K562 (cell line): ENCODE results near the gene PUM1. TPM values are rescaled to one million over a fixed set of nuclear protein-coding genes. Genes with fewer than 3 reads are reported as not detected.

Experiments
- ATAC-seq: fragments of 200-7000 bp; cut with Tn5 transposase; 3 replicates; pipeline ENCODE4 v1.9.1; 2020; ENCODE audit warnings: moderate library complexity
- BruUV-seq: library from RNA; stranded (reverse); fragments of 400-500 nt; replicated peaks from 2 replicates; lab custom pipeline; 2021; lab: Mats Ljungman, UMichigan
- CTCF ChIA-PET: fragments of 300-600 bp; formaldehyde crosslinking; extraction: SDS; loops from one replicate; lab custom pipeline; 2021; ENCODE audit warnings: low intra/inter-chr PET ratio; lab: Yijun Ruan, JAX
- POLR2A ChIA-PET: fragments of 300-600, 350-650 bp; sonication (Branson Sonifier 250); formaldehyde crosslinking; extraction: SDS; loops from one replicate; lab custom pipeline; 2021; ENCODE audit warnings: antibody characterized with exemption, inconsistent platforms; lab: Yijun Ruan, JAX
- DNase-seq, 4 experiments: peaks; one replicate each; pipeline versions ENCODE4 v3.0.0 to v3.0.0-alpha.2; 2011 to 2018; ENCODE audit warnings: low spot score in 3 of 4, mixed read lengths in 3 of 4; ENCODE audit errors: extremely low read depth in 1 of 4
- FAIRE-seq: peaks from 2 replicates; lab custom pipeline; 2011; peaks lifted over from hg19 to GRCh38; lab: Jason Lieb, UNC
- H2AFZ ChIP-seq: 2 replicates; pipeline ENCODE4 v1.6.0; 2011; ENCODE audit warnings: low read depth, low read length, control low read depth, inconsistent platforms
- H3K27ac ChIP-seq: fragments of 200-600 bp; 3 replicates; pipeline ENCODE4 v1.8.0; 2011; ENCODE audit warnings: low read depth, mild to moderate bottlenecking, control low read depth, inconsistent platforms, low read length, moderate library complexity, mixed read lengths; ENCODE audit errors: extremely low read depth
- H3K27me3 ChIP-seq, 2 experiments: fragments of 300-600 bp in 1 of 2; 2 replicates in 1 of 2; 3 replicates in 1 of 2; pipeline versions ENCODE4 v1.6.0 to v1.8.0; 2011; ENCODE audit warnings: inconsistent platforms in 2 of 2, low read length in 2 of 2, mild to moderate bottlenecking in 1 of 2, mixed read lengths in 1 of 2, moderate library complexity in 1 of 2; ENCODE audit not compliant: control insufficient read depth in 2 of 2, insufficient read depth in 2 of 2
- H3K36me3 ChIP-seq: fragments of 300-600 bp; 3 replicates; pipeline ENCODE4 v1.8.0; 2011; ENCODE audit warnings: mild to moderate bottlenecking, low read length, inconsistent platforms; ENCODE audit not compliant: control insufficient read depth, insufficient read depth
- H3K4me1 ChIP-seq, 2 experiments: fragments of 200-600 bp in 1 of 2; replicated peaks in 1 of 2; 2 replicates in 1 of 2; 3 replicates in 1 of 2; pipeline versions ENCODE4 v1.5.1 to v1.8.0; 2011; ENCODE audit warnings: inconsistent platforms in 2 of 2, low read length in 2 of 2, mild to moderate bottlenecking in 1 of 2, mixed read lengths in 1 of 2, moderate library complexity in 1 of 2; ENCODE audit not compliant: control insufficient read depth in 2 of 2, insufficient read depth in 2 of 2
- H3K4me2 ChIP-seq: 2 replicates; pipeline ENCODE4 v1.6.1; 2011; ENCODE audit warnings: low read length, control low read depth, inconsistent platforms, mixed read lengths; ENCODE audit not compliant: insufficient read depth
- H3K4me3 ChIP-seq: fragments of 200-600 bp; sonication (generic), shearing (Covaris generic); 2 replicates; pipeline ENCODE4 v1.5.1; 2016; ENCODE audit warnings: control low read depth, inconsistent platforms
- H3K79me2 ChIP-seq: fragments of 200-600 bp; 3 replicates; pipeline ENCODE4 v1.8.0; 2011; ENCODE audit warnings: low read length, inconsistent platforms; ENCODE audit not compliant: control insufficient read depth, insufficient read depth
- H3K9ac ChIP-seq, 2 experiments: 2 replicates each; pipeline versions ENCODE4 v1.6.0 to v1.6.1; 2011; ENCODE audit warnings: low read depth in 2 of 2, low read length in 2 of 2, control low read depth in 1 of 2, inconsistent platforms in 1 of 2, mild to moderate bottlenecking in 1 of 2, mixed read lengths in 1 of 2; ENCODE audit not compliant: insufficient read depth in 1 of 2
- H3K9me1 ChIP-seq: one replicate; pipeline ENCODE4 v1.6.0; 2011; ENCODE audit warnings: inconsistent platforms, mild to moderate bottlenecking, low read length, moderate library complexity; ENCODE audit not compliant: control insufficient read depth, insufficient read depth
- H3K9me3 ChIP-seq: replicated peaks from 2 replicates; pipeline ENCODE4 v1.5.1; 2011; ENCODE audit warnings: low read depth, low read length, inconsistent platforms; ENCODE audit not compliant: control insufficient read depth, insufficient read depth
- H4K20me1 ChIP-seq: replicated peaks from 2 replicates; pipeline ENCODE4 v1.6.1; 2011; ENCODE audit warnings: low read length, inconsistent platforms, mixed read lengths; ENCODE audit not compliant: control insufficient read depth, insufficient read depth
- BCOR ChIP-seq: fragments of 450-650 bp; IDR thresholded peaks from 2 replicates; pipeline ENCODE4 v1.6.1; 2016
- FOXA1 ChIP-seq: fragments of 450-650 bp; IDR thresholded peaks from 2 replicates; pipeline ENCODE4 v1.6.1; 2016; ENCODE audit warnings: mild to moderate bottlenecking, borderline replicate concordance
- HNRNPLL ChIP-seq: fragments of 200-400 bp; formaldehyde crosslinking; IDR thresholded peaks from 2 replicates; pipeline ENCODE4 v1.6.1; 2017; ENCODE audit warnings: low read length, low read depth, mild to moderate bottlenecking; ENCODE audit not compliant: poor library complexity, severe bottlenecking
- JUND ChIP-seq, 2 experiments: IDR thresholded peaks; 2 replicates in 1 of 2; 3 replicates in 1 of 2; pipeline ENCODE4 v1.6.1; 2011; ENCODE audit warnings: borderline replicate concordance in 2 of 2, low read depth in 2 of 2, low read length in 2 of 2, improper control_type of control experiment in 1 of 2, missing biosample characterization in 1 of 2, missing genetic modification characterization in 1 of 2, missing genetic modification reagents in 1 of 2
- SETDB1 ChIP-seq: IDR thresholded peaks from one replicate; pipeline ENCODE4 v1.6.1; 2012; ENCODE audit warnings: low read length, control low read depth, inconsistent platforms
- TSHZ1 ChIP-seq: fragments of 250-450 bp; sonication (Bioruptor Pico); IDR thresholded peaks from 2 replicates; pipeline ENCODE4 v1.4.0; 2020; ENCODE audit warnings: mild to moderate bottlenecking, moderate library complexity
- ZBTB17 ChIP-seq: fragments of 450-650 bp; formaldehyde crosslinking; IDR thresholded peaks from 2 replicates; pipeline ENCODE4 v1.4.0; 2020; ENCODE audit warnings: mild to moderate bottlenecking
- ZNF347 ChIP-seq: fragments of 450-650 bp; formaldehyde crosslinking; IDR thresholded peaks from 2 replicates; pipeline ENCODE4 v1.4.0; 2020; ENCODE audit warnings: low read depth, mild to moderate bottlenecking, moderate library complexity
- WGBS: fragments of 100-300 bp; shearing (Covaris generic); methylation state at CpG from one replicate; pipeline ENCODE4 v1.1.6; 2016; ENCODE audit warnings: low coverage, mixed read lengths; ENCODE audit not compliant: insufficient coverage; ENCODE audit errors: missing lambda C conversion rate; 5-methylcytosine and 5-hydroxymethylcytosine counted together
- in situ Hi-C: fragments of 300-500 bp; cut with MboI; formaldehyde crosslinking; loops from 4 replicates; pipeline ENCODE4 v1.15.0; 2018; ENCODE audit warnings: inconsistent platforms, mixed read lengths
- intact Hi-C: fragments of 100-400 bp; cut with micrococcal nuclease; formaldehyde crosslinking; loops from 2 replicates; pipeline ENCODE4 v1.14.2; 2022
- polyA plus RNA-seq, 8 experiments: library from polyadenylated mRNA; depleted of rRNA in 4 of 8; stranded (reverse) in 5 of 8; unstranded in 3 of 8; fragments of >200 nt; fragmentation: Nextera tagmentation in 2 of 8; fragmentation: Illumina TruSeq in 1 of 8; extraction: Ambion mirVana in 2 of 8; extraction: Trizol in 1 of 8; gene quantifications; 2 replicates each; pipeline versions ENCODE4 v1.2.1 to v1.2.3, GENCODE V29; 2011 to 2014; ENCODE audit warnings: inconsistent platforms in 1 of 8, missing spikeins in 1 of 8
- total RNA-seq, 7 experiments: library from RNA; depleted of rRNA in 6 of 7; stranded (reverse); fragments of >200 nt in 6 of 7; fragmentation: Illumina TruSeq in 2 of 7; extraction: Trizol in 2 of 7; gene quantifications; 2 replicates each; pipeline versions ENCODE4 v1.2.1 to v1.2.3, GENCODE V29; 2011 to 2021; ENCODE audit warnings: low replicate concordance in 1 of 7
- TF ChIP-seq, protein P1 (sequence below): fragments of 250-450 bp; sonication (Bioruptor Pico); IDR thresholded peaks from 2 replicates; pipeline ENCODE4 v1.5.0; 2021; ENCODE audit warnings: mild to moderate bottlenecking, borderline replicate concordance

The PUM1 gene
- total and polyA plus RNA-seq, 9 of the 15 experiments (the other 6 are each of a cell fraction or from before 2014, with no cell fraction given): 37.7 to 104 (median 55.7) TPM

- no peak for FAIRE-seq
- no TSS peak for BruUV-seq
- peaks cover 83% of the 10 kb centered on the region for H3K36me3 ChIP-seq
- no peaks in the 10 kb centered on the region for H3K27me3 ChIP-seq
- no peak overlapping the region for H3K27ac ChIP-seq
- POLR2A ChIA-PET: interaction anchor here (0.8 kb wide), 1 partner anchor 12 kb away, joined by 3 read pairs; no protein-coding TSS in a partner anchor
- DNase-seq: no peak
- peaks cover 54% of the 10 kb centered on the region for H4K20me1 ChIP-seq
- no peak overlapping the region for H2AFZ ChIP-seq
- intact Hi-C loops (no loop called here), in situ Hi-C loops (no loop called here)
- no peaks in the 10 kb centered on the region; a peak in 2 of 5 replicates for H3K4me1 ChIP-seq
- CTCF ChIA-PET: no interaction called here
- H3K9ac ChIP-seq: no peak overlapping the region
- TF ChIP-seq FOXA1 (no peak), ZBTB17 (no peak), ZNF347 (CRISPR knock-in tag) (no peak), SETDB1 (no peak), HNRNPLL (no peak), TSHZ1 (CRISPR knock-in tag) (no peak), JUND (IDR thresholded peaks at IDR 0.05; ENCODE audit: borderline replicate concordance, low read depth, low read length) (no peak), JUND (tag; IDR thresholded peaks at IDR 0.05; ENCODE audit: borderline replicate concordance, low read depth, low read length) (no peak), BCOR (no peak)
- TF ChIP-seq, protein P1, sequence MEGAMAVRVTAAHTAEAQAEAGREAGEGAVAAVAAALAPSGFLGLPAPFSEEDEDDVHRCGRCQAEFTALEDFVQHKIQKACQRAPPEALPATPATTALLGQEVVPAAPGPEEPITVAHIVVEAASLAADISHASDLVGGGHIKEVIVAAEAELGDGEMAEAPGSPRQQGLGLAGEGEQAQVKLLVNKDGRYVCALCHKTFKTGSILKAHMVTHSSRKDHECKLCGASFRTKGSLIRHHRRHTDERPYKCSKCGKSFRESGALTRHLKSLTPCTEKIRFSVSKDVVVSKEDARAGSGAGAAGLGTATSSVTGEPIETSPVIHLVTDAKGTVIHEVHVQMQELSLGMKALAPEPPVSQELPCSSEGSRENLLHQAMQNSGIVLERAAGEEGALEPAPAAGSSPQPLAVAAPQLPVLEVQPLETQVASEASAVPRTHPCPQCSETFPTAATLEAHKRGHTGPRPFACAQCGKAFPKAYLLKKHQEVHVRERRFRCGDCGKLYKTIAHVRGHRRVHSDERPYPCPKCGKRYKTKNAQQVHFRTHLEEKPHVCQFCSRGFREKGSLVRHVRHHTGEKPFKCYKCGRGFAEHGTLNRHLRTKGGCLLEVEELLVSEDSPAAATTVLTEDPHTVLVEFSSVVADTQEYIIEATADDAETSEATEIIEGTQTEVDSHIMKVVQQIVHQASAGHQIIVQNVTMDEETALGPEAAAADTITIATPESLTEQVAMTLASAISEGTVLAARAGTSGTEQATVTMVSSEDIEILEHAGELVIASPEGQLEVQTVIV (CRISPR knock-in tag): no peak
- no peak overlapping the region for H3K4me3 ChIP-seq
- no peak overlapping the region for H3K4me2 ChIP-seq
- no peak for ATAC-seq
- no peaks in the 10 kb centered on the region for H3K9me3 ChIP-seq
- WGBS: 97% methylated on average over 3 of the region's 3 CpGs
- H3K9me1 ChIP-seq: no peaks in the 10 kb centered on the region
- peaks cover 98% of the 10 kb centered on the region for H3K79me2 ChIP-seq
Measured at GRCh38 chr1:31054349-31054748, 11.2 kb downstream of the PUM1 start.
